ENCODE measurements around the gene ATF4.
A peak's percentile ranks its signal among the peaks of the same experiment; 100 is the strongest.
"Not testable (repeated sequence)": the region's sequence is repeated elsewhere in the genome, so short reads cannot be mapped to it uniquely, and the experiment has no call there.

Gene ATF4

DNA sequence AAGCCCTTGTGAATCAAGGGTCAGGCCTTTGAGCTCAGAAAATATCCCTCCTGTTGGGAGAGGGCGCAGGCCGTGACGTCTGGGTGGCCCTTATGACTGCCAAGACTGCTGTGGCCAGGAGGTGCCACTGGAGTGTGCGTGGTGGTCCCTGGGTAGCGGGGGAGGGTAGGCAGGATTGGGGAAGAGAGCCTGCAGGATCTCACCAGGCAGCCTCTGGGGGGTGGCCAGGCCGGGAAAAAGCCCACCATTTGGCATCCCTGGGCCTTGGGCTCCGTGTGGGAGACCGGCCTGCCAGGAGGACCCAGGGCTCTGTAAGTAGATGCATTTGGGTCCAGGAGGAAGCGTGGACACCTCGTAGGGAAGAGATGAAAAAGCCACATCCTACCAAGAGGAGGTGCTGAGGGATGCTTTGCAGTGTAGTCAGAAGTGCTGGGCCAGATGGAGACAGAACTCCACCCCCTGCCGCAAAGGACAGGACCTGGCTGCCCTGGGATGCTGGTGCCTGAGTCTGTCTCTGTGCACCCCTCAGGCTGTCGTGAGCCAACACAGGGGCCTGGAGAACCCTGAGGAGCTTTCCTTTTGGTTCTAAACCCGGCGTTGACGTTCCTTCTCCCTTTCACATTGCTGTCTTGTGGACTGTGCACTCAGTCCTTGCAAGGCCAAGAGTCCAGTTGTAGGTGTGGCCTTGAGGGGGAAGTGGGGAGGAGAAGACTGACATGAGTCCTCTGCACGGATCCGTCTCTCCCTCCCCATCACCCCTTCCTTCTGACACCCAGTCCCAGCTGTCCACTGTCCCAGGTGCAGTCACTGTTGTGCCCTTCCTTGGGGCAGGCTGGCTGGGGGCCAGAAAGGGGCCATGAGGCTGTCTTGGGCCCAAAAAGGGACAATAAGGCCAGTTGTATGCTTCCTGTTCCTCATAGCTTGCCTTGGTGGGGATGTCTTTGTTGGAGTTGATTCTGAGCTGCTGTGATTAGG, 31.0 kb upstream of the ATF4 start:
- no peak for DNase-seq

GRCh38 chr22:39490135-39490798, 30.1 kb upstream of the ATF4 start:
- DNase-seq = peak; percentile 80

GRCh38 chr22:39490966-39491680, 29.2 kb upstream of the ATF4 start:
- DNase-seq = no peak

DNA sequence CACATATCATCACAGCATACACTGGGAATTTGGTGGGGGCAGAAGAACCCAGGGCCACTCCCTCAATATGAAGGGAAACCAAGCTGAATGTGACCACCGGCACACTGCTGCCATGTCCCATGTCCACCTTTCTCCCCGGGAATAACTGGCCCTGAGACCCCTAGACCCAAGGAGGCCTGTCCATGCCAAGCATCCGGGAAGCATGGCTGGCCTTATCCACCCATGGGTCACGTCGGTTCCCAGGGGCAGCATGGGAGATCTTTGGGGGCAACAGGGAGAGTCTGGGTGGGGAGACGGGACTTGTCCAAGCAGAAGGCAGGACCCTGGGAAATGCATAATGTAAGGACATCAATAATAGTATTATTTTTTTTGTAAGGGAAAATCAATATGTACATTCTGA, 28.7 kb upstream of the ATF4 start:
- DNase-seq = no peak

DNA sequence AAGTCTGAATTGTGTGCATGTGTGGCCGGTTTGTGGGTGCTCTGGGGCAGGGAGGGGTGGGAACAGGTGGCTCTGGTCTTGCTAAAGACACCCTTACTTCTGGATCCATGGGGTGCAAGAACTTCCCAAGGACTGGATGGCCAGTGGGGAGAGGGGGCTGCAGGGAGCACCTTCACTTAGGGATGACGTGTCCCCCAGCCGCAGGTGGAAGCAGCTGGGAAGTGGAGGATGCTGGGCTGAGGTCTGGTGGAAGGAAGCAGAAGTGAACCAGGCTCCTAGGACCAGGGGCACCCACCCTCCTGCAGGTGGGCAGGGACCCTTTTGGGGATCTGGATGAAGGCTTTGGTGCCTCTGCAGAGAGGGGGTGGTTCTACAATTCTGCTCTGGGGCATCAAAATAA, 28.2 kb upstream of the ATF4 start:
- no peak for DNase-seq

DNA sequence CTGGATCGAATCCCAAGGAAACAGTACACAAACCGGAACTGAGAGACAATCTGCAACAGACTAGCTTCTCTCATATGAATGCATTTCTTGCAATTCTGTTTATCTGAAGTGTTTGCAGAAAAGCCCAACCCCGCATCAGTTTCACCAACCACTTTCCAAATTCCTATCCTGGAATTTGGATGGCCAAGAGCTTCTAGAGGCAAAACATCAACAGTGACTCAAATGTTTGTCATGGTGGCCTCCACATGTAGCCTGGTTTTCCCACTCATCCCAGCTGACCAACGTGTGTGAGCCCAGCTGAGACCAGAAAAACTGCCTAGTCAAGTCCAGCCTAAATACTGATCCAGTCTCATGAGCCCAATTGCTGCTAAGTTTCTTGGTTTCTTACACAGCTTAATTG, 26.6 kb upstream of the ATF4 start:
- DNase-seq = no peak

DNA sequence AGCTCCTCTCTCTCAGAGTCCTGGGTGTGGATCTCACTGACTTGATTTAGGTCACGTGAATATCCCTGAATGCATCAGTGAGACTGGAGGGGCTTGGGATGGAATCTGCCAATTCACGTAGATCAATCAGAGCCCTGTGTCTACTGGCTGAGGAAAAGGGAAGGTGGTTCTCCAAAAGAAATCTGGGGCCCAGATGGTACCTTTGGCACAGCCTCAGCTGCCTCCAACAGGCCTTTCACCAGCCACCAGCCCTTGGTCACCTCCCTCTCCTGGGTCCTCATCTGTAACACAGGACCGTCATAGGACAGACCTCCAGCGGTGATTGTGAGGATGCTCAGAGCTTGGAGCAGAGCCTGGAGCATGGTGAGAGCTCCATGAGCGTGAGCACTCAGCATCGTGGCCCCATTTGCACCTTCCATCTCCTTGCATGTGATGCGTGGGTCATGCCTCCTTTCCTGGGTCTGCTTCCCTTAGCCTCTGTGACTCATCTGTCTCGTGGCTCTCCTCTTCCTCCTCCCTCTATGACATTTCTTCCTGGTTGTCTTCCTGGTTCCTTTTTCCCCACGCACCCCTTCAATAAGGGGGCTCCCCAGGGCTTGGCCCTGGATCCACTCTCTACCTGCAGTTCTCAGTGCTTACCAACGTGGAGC, 25.8 kb upstream of the ATF4 start:
- DNase-seq = no peak

- DNase-seq = peak; percentile 63
Observed at GRCh38 chr22:39496131-39496838, 24.1 kb upstream of the ATF4 start.

- DNase-seq = no peak
Observed at GRCh38 chr22:39497429-39497828, 22.9 kb upstream of the ATF4 start.

DNA sequence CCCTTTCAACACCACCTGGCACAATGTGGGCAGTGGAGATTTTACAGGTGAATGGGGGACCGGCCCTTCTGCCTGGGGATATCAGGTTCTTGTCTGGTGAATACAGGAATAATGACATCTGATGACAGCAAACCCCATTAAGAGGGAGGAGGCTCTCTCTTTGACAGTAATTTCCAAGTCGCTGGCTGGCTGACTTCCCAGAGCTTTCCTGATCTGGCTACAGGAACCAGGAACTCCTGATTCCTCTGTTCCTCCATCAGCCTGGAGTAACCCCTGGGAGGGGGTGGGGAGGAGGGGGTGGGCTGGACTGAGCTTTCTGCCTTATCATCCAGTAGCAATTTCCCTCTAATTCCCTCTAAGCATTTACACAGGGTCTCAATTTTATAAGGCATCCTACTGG, 22.0 kb upstream of the ATF4 start:
- DNase-seq = no peak

DNA sequence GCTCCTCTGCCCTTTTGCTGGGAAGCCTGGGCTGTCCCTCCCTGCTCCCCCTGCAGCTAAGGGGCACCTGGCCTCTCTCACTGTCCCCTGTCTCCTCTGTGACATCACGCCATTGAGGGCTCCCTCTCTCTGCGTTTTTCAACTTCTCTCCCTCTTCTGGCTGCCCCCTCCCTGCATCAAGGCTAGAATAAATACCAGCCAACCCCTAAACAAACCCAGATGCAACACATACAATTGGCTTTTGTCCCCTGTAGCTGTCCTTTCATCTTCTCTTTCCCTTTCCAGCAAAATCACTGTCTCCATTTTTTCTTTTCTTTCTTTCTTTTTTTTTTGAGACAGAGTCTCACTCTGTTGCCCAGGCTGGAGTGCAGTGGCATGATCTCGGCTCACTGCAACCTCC, 21.6 kb upstream of the ATF4 start:
- no peak for DNase-seq

- DNase-seq = no peak
Observed at GRCh38 chr22:39500101-39500500, 20.3 kb upstream of the ATF4 start.

DNA sequence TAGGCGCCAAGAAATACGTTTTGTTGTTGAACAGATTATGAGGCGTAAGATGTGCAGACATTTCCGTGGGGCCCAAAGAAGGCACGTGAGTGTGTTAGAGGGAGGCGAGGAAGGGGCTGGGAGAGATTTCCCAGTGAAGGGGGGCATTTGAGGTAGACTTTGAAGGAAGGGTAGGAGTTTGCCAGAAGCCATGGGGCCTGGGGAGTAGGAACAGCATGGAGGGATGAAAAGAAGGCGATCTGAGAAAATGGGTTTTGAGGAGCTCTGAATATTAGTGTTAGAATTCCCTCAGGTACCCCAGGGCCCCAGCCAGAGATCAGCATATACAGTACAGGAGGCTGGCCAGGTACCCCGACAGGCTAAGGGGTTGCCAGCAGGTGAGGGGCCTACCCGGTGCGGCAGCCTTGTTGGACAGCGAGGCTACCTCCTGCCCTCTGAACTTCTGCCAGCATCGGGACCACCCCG, 18.7 kb upstream of the ATF4 start:
- no peak for DNase-seq

GRCh38 chr22:39502109-39502788, 18.1 kb upstream of the ATF4 start, which contains the start of gene MIEF1:
Gene MIEF1 (plus strand): TSS chr22:39502290. CDS start chr22:39511295, 9,005 bp downstream.
- peak; percentile 93 for DNase-seq

DNA sequence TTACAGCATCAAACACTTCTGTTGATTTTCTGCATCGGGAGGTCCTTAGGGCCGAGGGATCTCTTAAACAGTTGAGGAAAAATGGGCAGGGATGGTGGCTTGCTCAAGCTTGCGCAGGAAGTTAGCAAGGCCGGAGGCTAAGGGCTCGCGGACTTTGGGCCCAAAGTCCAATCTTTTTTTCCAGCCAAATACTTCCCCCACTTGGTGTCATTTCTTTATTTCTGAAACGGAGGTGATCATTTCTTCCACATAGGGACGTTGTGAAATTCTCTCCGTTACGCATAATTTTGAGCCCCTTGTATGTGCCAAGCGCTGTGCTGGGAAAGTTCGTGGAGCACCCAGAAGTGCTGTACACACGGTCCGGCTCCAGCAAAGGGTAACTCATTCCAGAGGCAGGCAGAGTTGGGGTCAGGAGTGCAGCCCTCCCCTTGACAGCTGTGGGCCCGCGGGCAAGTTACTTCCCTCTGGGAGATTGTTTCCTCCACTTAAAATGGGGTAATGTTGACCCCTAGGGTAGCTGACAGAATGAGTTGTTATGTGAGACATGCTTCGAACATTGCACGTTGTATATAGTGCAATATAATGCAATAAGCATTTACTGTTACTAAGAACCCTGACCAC, 17.5 kb upstream of the ATF4 start:
- no peak for DNase-seq

DNA sequence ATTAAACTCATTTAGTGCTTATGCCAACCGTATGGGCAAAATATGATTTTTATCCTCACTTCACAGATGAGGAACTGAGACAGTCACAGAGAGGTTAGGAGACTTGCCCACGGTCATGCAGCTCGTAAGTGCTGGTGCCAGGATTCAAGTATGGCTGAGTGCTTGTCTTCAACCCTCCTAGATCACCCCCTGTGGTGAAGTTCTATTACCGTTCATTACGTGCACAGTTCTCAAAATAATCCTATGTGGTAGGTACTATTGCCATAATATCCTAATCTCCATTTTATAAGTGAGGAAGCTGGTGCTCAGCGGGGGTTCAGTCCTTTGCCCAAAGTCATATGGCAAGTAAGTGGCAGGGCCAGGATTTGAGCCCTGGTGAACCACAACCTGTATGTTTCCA, 16.7 kb upstream of the ATF4 start:
- no peak for DNase-seq

- no peak for DNase-seq
Observed at GRCh38 chr22:39504071-39504470, 16.3 kb upstream of the ATF4 start.

DNA sequence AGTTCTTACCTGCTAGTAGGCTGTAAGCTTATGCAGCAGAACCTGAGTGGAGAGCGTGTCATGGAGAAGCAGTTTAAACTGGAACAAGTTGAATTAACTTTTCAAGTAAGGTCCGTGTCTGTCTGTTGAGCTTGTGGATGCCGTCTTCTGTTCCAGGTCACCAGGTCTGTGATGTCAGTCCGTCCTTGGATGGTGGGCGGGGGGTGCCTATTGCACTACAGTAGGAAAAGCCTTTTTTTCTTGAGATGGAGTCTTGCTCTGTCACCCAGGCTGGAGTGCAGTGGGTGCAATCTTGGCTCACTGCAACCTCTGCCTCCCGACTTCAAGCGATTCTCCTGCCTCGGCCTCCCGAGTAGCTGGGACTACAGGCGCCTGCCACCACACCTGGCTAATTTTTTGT, 13.3 kb upstream of the ATF4 start:
- DNase-seq = not testable (repeated sequence)

DNA sequence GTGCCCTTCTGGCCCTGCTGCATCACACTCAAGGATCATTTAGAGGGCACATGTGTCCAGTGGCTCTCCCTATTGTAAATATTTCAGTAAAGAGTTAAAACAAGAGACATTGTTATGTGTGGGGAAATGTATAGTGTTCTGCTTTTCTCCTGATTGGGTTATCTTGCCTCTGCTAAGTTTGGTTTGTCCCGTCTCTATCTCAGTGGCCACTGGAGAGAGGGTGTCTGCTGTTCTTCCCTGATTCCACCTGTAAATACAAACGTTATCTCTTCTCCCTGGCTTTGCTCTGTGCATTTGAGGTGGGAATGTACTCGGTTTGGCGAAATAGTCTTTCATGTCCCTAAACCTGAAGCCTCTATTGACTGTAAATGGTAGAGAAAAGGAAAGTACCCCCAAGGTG, 12.0 kb upstream of the ATF4 start:
- no peak for DNase-seq

- no peak for DNase-seq
Observed at GRCh38 chr22:39510529-39511149, 9.7 kb upstream of the ATF4 start.

GRCh38 chr22:39511226-39511625, 9.1 kb upstream of the ATF4 start:
- DNase-seq = no peak
